ENCODE results near the gene AKAP8. TPM values are rescaled to one million over a fixed set of nuclear protein-coding genes. Genes with fewer than 3 reads are reported as not detected.
"Not testable (repeated sequence)": the region's sequence is repeated elsewhere in the genome, so short reads cannot be mapped to it uniquely, and the experiment has no call there.

Gene AKAP8
- polyA plus RNA-seq, 1 experiment = 12.4 TPM

DNA sequence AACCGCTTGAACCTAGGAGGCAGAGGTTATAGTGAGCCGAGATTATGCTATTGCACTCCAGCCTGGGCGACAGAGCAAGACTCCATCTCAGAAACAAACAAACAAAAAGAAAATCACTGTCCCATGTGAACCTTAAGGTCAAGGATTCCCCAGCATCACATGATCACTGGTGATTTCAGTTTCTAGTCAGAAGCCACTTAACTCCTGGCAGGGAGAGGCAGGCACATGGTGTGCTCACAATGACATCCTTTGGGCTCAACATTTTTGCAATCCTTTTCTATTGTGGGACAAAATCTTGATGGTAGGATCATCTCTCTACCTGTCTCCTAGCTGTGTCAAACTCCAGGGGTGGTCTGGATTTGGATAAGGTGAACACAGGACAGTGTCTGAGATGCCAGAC, 12.1 kb downstream of the AKAP8 start:
- no peak overlapping the region for H3K4me3 ChIP-seq (ENCODE audit: low read depth, low read length)
- CTCF ChIA-PET = no interaction called here
- H3K27me3 ChIP-seq (ENCODE audit: control insufficient read depth, insufficient read depth, low read length) = no peaks in the 10 kb centered on the region
- H3K27ac ChIP-seq (ENCODE audit: low read depth, low read length) = no peak overlapping the region
- POLR2A ChIA-PET = no interaction called here
- no peak for DNase-seq (ENCODE audit: low read depth, low spot score)
- no peaks in the 10 kb centered on the region for H3K9me3 ChIP-seq (ENCODE audit: control insufficient read depth, insufficient read depth, low read length)
- no peak for TF ChIP-seq CTCF (IDR thresholded peaks at IDR 0.05; ENCODE audit: low read depth, low read length)

- Histone ChIP-seq H3K9me3 (ENCODE audit: control insufficient read depth, insufficient read depth, low read length) (no peaks in the 10 kb centered on the region), H3K27ac (ENCODE audit: low read depth, low read length) (no peak overlapping the region), H3K4me3 (ENCODE audit: low read depth, low read length) (no peak overlapping the region), H3K27me3 (ENCODE audit: control insufficient read depth, insufficient read depth, low read length) (no peaks in the 10 kb centered on the region)
- no peak for TF ChIP-seq CTCF (IDR thresholded peaks at IDR 0.05; ENCODE audit: low read depth, low read length)
- CTCF ChIA-PET = no interaction called here
- DNase-seq (ENCODE audit: low read depth, low spot score) = no peak
- POLR2A ChIA-PET = no interaction called here
Measured at GRCh38 chr19:15365264-15365663, 14.3 kb downstream of the AKAP8 start.

- H3K27ac ChIP-seq (ENCODE audit: low read depth, low read length); CTCF ChIA-PET; H3K27me3 ChIP-seq (ENCODE audit: control insufficient read depth, insufficient read depth, low read length); H3K9me3 ChIP-seq (ENCODE audit: control insufficient read depth, insufficient read depth, low read length); POLR2A ChIA-PET; H3K4me3 ChIP-seq (ENCODE audit: low read depth, low read length); DNase-seq (ENCODE audit: low read depth, low spot score): not testable (repeated sequence)
Measured at GRCh38 chr19:15363791-15364190, 15.8 kb downstream of the AKAP8 start.

- POLR2A ChIA-PET; DNase-seq (ENCODE audit: low read depth, low spot score); H3K27ac ChIP-seq (ENCODE audit: low read depth, low read length); CTCF ChIA-PET; H3K27me3 ChIP-seq (ENCODE audit: control insufficient read depth, insufficient read depth, low read length); H3K9me3 ChIP-seq (ENCODE audit: control insufficient read depth, insufficient read depth, low read length); H3K4me3 ChIP-seq (ENCODE audit: low read depth, low read length): not testable (repeated sequence)
Measured at GRCh38 chr19:15363048-15363447, 16.5 kb downstream of the AKAP8 start.

DNA sequence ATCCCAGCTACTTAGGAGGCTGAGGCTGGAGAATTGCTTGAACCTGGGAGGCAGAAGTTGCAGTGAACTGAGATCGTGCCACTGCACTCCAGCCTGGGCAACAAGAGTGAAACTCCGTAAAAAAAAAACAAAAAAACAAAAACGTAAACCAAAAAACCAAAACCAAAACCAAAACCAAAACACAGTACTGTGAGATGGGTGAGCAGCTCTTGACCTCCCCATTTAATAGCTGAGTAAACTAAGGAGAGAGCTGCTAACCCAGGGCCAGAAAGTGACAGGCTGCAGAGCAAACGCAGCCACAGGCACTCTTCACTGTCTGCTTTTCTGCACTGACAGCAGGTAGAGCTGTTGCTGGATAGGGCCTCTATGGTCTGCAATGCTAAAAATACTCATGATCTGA, 19.6 kb downstream of the AKAP8 start:
- CTCF ChIA-PET = interaction anchor here (0.8 to 2.0 kb wide), 2 partner anchors 182 to 268 kb away, joined by 4 to 5 read pairs; no protein-coding TSS in a partner anchor

GRCh38 chr19:15358918-15359317, 20.7 kb downstream of the AKAP8 start:
- peak overlapping the region; percentile 3 for H3K27ac ChIP-seq (ENCODE audit: low read depth, low read length)
- POLR2A ChIA-PET = no interaction called here
- TF ChIP-seq CTCF (IDR thresholded peaks at IDR 0.05; ENCODE audit: low read depth, low read length) = no peak
- H3K9me3 ChIP-seq (ENCODE audit: control insufficient read depth, insufficient read depth, low read length) = no peaks in the 10 kb centered on the region
- CTCF ChIA-PET = interaction anchor here (0.8 kb wide), 1 partner anchor 267 kb away, joined by 5 read pairs; no protein-coding TSS in a partner anchor
- DNase-seq (ENCODE audit: low read depth, low spot score) = no peak
- no peaks in the 10 kb centered on the region for H3K27me3 ChIP-seq (ENCODE audit: control insufficient read depth, insufficient read depth, low read length)
- no peak overlapping the region for H3K4me3 ChIP-seq (ENCODE audit: low read depth, low read length)

More for the DNA sequence above, 19.6 kb downstream of the AKAP8 start:
- H3K27me3 ChIP-seq (ENCODE audit: control insufficient read depth, insufficient read depth, low read length); DNase-seq (ENCODE audit: low read depth, low spot score); H3K27ac ChIP-seq (ENCODE audit: low read depth, low read length); H3K9me3 ChIP-seq (ENCODE audit: control insufficient read depth, insufficient read depth, low read length); H3K4me3 ChIP-seq (ENCODE audit: low read depth, low read length): not testable (repeated sequence)
- POLR2A ChIA-PET = interaction anchor here (0.6 kb wide), 1 partner anchor 37 kb away, joined by 3 read pairs; no protein-coding TSS in a partner anchor

DNA sequence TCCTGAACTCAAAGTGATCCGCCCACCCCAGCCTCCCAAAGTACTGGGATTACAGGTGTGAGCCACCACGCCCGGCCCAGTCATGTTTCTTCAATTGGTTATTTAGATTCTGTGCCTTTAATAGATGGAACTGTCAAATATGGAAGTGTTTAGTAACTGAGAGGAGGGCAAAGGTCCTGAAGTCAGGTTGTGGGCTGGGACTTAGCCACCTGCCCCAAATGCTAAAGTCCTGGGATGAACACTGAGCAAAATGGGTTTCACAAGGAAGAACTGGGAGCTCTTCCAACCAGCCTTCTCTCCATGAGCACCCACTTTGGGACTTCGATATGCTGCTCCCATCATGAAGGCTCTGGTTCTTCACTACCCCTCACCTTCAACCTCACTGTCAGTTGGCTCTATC, 21.7 kb downstream of the AKAP8 start:
- POLR2A ChIA-PET = interaction anchor here (0.6 to 0.7 kb wide), 3 partner anchors 17 to 718 kb away, joined by 3 to 10 read pairs (median 4); a partner anchor contains a TSS
- CTCF ChIA-PET = no interaction called here

More for the DNA sequence above, 21.7 kb downstream of the AKAP8 start:
- H3K27me3 ChIP-seq (ENCODE audit: control insufficient read depth, insufficient read depth, low read length) = no peaks in the 10 kb centered on the region
- TF ChIP-seq CTCF (IDR thresholded peaks at IDR 0.05; ENCODE audit: low read depth, low read length) = no peak
- no peak for DNase-seq (ENCODE audit: low read depth, low spot score)
- H3K4me3 ChIP-seq (ENCODE audit: low read depth, low read length) = no peak overlapping the region
- no peak overlapping the region for H3K27ac ChIP-seq (ENCODE audit: low read depth, low read length)
- no peaks in the 10 kb centered on the region for H3K9me3 ChIP-seq (ENCODE audit: control insufficient read depth, insufficient read depth, low read length)

Measured in AG04450 (cell line).